GM12874 (cell line): Measurements from ENCODE around the gene NOTCH3.

Experiments used
- CTCF ChIP-seq: IDR thresholded peaks from 2 replicates; pipeline ENCODE4 v1.5.1; 2011; ENCODE audit warnings: low read depth, mild to moderate bottlenecking, control low read depth, low read length, moderate library complexity; ENCODE audit not compliant: insufficient read depth

NOTCH3 gene

GRCh38 chr19:15200553-15201364 is at the start of gene NOTCH3:
Gene NOTCH3 (minus strand): TSS chr19:15200995. CDS start chr19:15200905, 90 bp downstream.
- TF ChIP-seq CTCF: no peak

- TF ChIP-seq CTCF: no peak
These were observed 49.8 kb upstream of the NOTCH3 start for GRCh38 chr19:15250640-15250993.

GRCh38 chr19:15249972-15250639 is 49.3 kb upstream of the NOTCH3 start:
- TF ChIP-seq CTCF: no peak

- TF ChIP-seq CTCF: no peak
These were observed 48.7 kb upstream of the NOTCH3 start for GRCh38 chr19:15249528-15249874.

- TF ChIP-seq CTCF: no peak
These were observed 48.1 kb upstream of the NOTCH3 start for GRCh38 chr19:15248648-15249527.

GRCh38 chr19:15248106-15248505 is 47.3 kb upstream of the NOTCH3 start:
- TF ChIP-seq CTCF: no peak
